GM12878 (cell line): Measurements from ENCODE around the gene INIP. TPM values are rescaled to one million over a fixed set of nuclear protein-coding genes. Genes with fewer than 3 reads are reported as not detected.
A peak's percentile ranks its signal among the peaks of the same experiment; 100 is the strongest.

Experiments
- ATAC-seq: fragments of 200-7000 bp; cut with Tn5 transposase; 3 replicates; pipeline ENCODE4 v1.9.1; 2020; ENCODE audit warnings: mild to moderate bottlenecking, moderate library complexity
- BruUV-seq: library from RNA; stranded (reverse); fragments of 400-500 nt; replicated peaks from 2 replicates; lab custom pipeline; 2021; lab: Mats Ljungman, UMichigan
- CTCF ChIA-PET: fragments of 300-600 bp; sonication (Branson Sonifier 250); formaldehyde crosslinking; extraction: SDS; loops from one replicate; lab custom pipeline; 2021; ENCODE audit warnings: inconsistent platforms; lab: Yijun Ruan, JAX
- POLR2A ChIA-PET: fragments of 350-600 bp; formaldehyde crosslinking; extraction: SDS; loops from one replicate; lab custom pipeline; 2021; ENCODE audit warnings: inconsistent platforms; lab: Charles Lee
- RAD21 ChIA-PET: fragments of 300-600 bp; sonication (Branson Sonifier 250); formaldehyde crosslinking; loops from one replicate; lab custom pipeline; 2023; ENCODE audit warnings: antibody characterized with exemption; ENCODE audit not compliant: unreplicated experiment; lab: Charles Lee
- SMC1A ChIA-PET: fragments of 300-600 bp; sonication (Branson Sonifier 250); formaldehyde crosslinking; loops from one replicate; lab custom pipeline; 2023; ENCODE audit not compliant: unreplicated experiment, uncharacterized antibody; lab: Charles Lee
- DNase-seq: peaks from one replicate; pipeline ENCODE4 v3.0.0-alpha.2; 2011; ENCODE audit warnings: low read depth, low spot score
- FAIRE-seq: peaks from 3 replicates; lab custom pipeline; 2011; peaks lifted over from hg19 to GRCh38; lab: Jason Lieb, UNC
- H2AFZ ChIP-seq: 2 replicates; pipeline ENCODE4 v1.6.0; 2011; ENCODE audit warnings: low read depth, low read length, control low read depth; ENCODE audit not compliant: control insufficient read depth
- H3K27ac ChIP-seq: 2 replicates; pipeline ENCODE4 v1.5.1; 2011; ENCODE audit warnings: control low read depth; ENCODE audit not compliant: control insufficient read depth, insufficient read depth
- H3K27me3 ChIP-seq, 2 experiments: replicated peaks in 1 of 2; 2 replicates each; pipeline versions ENCODE4 v1.6.0 to v1.6.1; 2011; ENCODE audit warnings: low read length in 1 of 2; ENCODE audit not compliant: control insufficient read depth in 2 of 2, insufficient read depth in 2 of 2
- H3K36me3 ChIP-seq, 2 experiments: 2 replicates each; pipeline ENCODE4 v1.5.1; 2011; ENCODE audit warnings: low read length in 1 of 2; ENCODE audit not compliant: control insufficient read depth in 2 of 2, insufficient read depth in 2 of 2
- H3K4me1 ChIP-seq: 2 replicates; pipeline ENCODE4 v1.6.1; 2011; ENCODE audit warnings: mild to moderate bottlenecking, low read length, moderate library complexity, mixed read lengths; ENCODE audit not compliant: control insufficient read depth, insufficient read depth
- H3K4me2 ChIP-seq: 2 replicates; pipeline ENCODE4 v1.6.0; 2011; ENCODE audit warnings: control low read depth; ENCODE audit not compliant: control insufficient read depth, insufficient read depth
- H3K4me3 ChIP-seq: fragments of 200-600 bp; sonication (generic); 2 replicates; pipeline ENCODE4 v1.5.1; 2016
- H3K79me2 ChIP-seq: 2 replicates; pipeline ENCODE4 v1.6.0; 2011; ENCODE audit warnings: low read length; ENCODE audit not compliant: control insufficient read depth, insufficient read depth
- H3K9ac ChIP-seq: 2 replicates; pipeline ENCODE4 v1.8.0; 2011; ENCODE audit warnings: low read length, control low read depth, mixed read lengths; ENCODE audit not compliant: control insufficient read depth, insufficient read depth
- H3K9me3 ChIP-seq: replicated peaks from 3 replicates; pipeline ENCODE4 v1.5.1; 2011; ENCODE audit warnings: mild to moderate bottlenecking, low read length; ENCODE audit not compliant: control insufficient read depth, insufficient read depth
- H4K20me1 ChIP-seq: 2 replicates; pipeline ENCODE4 v1.6.0; 2011; ENCODE audit not compliant: control insufficient read depth, insufficient read depth
- BACH1 ChIP-seq: fragments of 450-650 bp; IDR thresholded peaks from 2 replicates; pipeline ENCODE4 v1.6.1; 2017; ENCODE audit warnings: mild to moderate bottlenecking, borderline replicate concordance
- BHLHE40 ChIP-seq, 2 experiments: fragments of 450-650 bp in 1 of 2; IDR thresholded peaks; 2 replicates each; pipeline ENCODE4 v1.6.1; 2011 to 2017; ENCODE audit warnings: low read depth in 2 of 2, borderline replicate concordance in 1 of 2, improper control_type of control experiment in 1 of 2, low read length in 1 of 2, mild to moderate bottlenecking in 1 of 2
- CEBPB ChIP-seq, 2 experiments: fragments of 150-350 bp in 1 of 2; IDR thresholded peaks; 2 replicates each; pipeline ENCODE4 v1.6.1; 2012 to 2014; ENCODE audit warnings: low read depth in 2 of 2, low read length in 2 of 2, borderline replicate concordance in 1 of 2, inconsistent platforms in 1 of 2
- EP300 ChIP-seq, 2 experiments: fragments of 150-350 bp in 1 of 2; IDR thresholded peaks; 2 replicates each; pipeline ENCODE4 v1.6.1; 2011 to 2012; ENCODE audit warnings: low read depth in 2 of 2, low read length in 2 of 2, borderline replicate concordance in 1 of 2, improper control_type of control experiment in 1 of 2, inconsistent platforms in 1 of 2; ENCODE audit not compliant: control insufficient read depth in 1 of 2
- FOXK2 ChIP-seq: fragments of 450-650 bp; IDR thresholded peaks from 2 replicates; pipeline ENCODE4 v1.6.1; 2017; ENCODE audit warnings: mild to moderate bottlenecking, moderate library complexity
- IKZF1 ChIP-seq: fragments of 450-650 bp; conservative IDR thresholded peaks from 2 replicates; pipeline ENCODE4 v1.6.1; 2017; ENCODE audit warnings: antibody characterized with exemption, mild to moderate bottlenecking
- KAT2A ChIP-seq: conservative IDR thresholded peaks from 2 replicates; pipeline ENCODE4 v1.6.1; 2011; ENCODE audit warnings: low read depth, low read length; ENCODE audit not compliant: control insufficient read depth
- MXI1 ChIP-seq: fragments of 150-350 bp; IDR thresholded peaks from 2 replicates; pipeline ENCODE4 v1.6.1; 2011; ENCODE audit warnings: low read depth, mild to moderate bottlenecking, inconsistent platforms, low read length, improper control_type of control experiment
- MYB ChIP-seq: fragments of 150-350 bp; IDR thresholded peaks from 2 replicates; pipeline ENCODE4 v1.6.1; 2014; ENCODE audit warnings: mild to moderate bottlenecking, low read depth, low read length, borderline replicate concordance
- PAX8 ChIP-seq: fragments of 450-650 bp; IDR thresholded peaks from 2 replicates; pipeline ENCODE4 v1.6.1; 2017; ENCODE audit warnings: mild to moderate bottlenecking, moderate library complexity
- POLR2A ChIP-seq: IDR thresholded peaks from 2 replicates; pipeline ENCODE4 v1.6.1; 2011; ENCODE audit warnings: low read depth, mild to moderate bottlenecking, low read length
- RELA ChIP-seq: fragments of 450-650 bp; IDR thresholded peaks from 2 replicates; pipeline ENCODE4 v1.8.0; 2014; ENCODE audit warnings: borderline replicate concordance; ENCODE audit not compliant: partially characterized antibody
- RUNX3 ChIP-seq: IDR thresholded peaks from 2 replicates; pipeline ENCODE4 v1.6.1; 2012; ENCODE audit warnings: low read length, inconsistent platforms
- SMARCA5 ChIP-seq: fragments of 450-650 bp; IDR thresholded peaks from 2 replicates; pipeline ENCODE4 v1.6.1; 2017; ENCODE audit warnings: mild to moderate bottlenecking
- SPI1 ChIP-seq: IDR thresholded peaks from 2 replicates; pipeline ENCODE4 v1.6.1; 2011; ENCODE audit warnings: low read depth, mild to moderate bottlenecking, low read length, moderate library complexity, borderline replicate concordance; ENCODE audit not compliant: insufficient read depth
- SREBF1 ChIP-seq: IDR thresholded peaks from 2 replicates; pipeline ENCODE4 v1.6.1; 2012; ENCODE audit warnings: mild to moderate bottlenecking, low read length
- SRF ChIP-seq, 2 experiments: IDR thresholded peaks; 2 replicates each; pipeline ENCODE4 v1.6.1; 2011; ENCODE audit warnings: low read depth in 2 of 2, low read length in 2 of 2, mild to moderate bottlenecking in 1 of 2, moderate library complexity in 1 of 2
- TCF12 ChIP-seq: IDR thresholded peaks from 2 replicates; pipeline ENCODE4 v1.6.1; 2011; ENCODE audit warnings: low read depth, mild to moderate bottlenecking, low read length
- ZNF217 ChIP-seq: fragments of 450-650 bp; IDR thresholded peaks from 2 replicates; pipeline ENCODE4 v1.6.1; 2017; ENCODE audit warnings: antibody characterized with exemption, mild to moderate bottlenecking
- WGBS: methylation state at CpG from one replicate; pipeline ENCODE4 v1.1.6; 2016; ENCODE audit warnings: low lambda C conversion rate; ENCODE audit not compliant: insufficient replicate concordance, insufficient coverage; ENCODE audit errors: missing lambda C conversion rate; 5-methylcytosine and 5-hydroxymethylcytosine counted together
- in situ Hi-C: fragments of 300-500 bp; cut with MboI; formaldehyde crosslinking; loops from 9 replicates; pipeline ENCODE4 v1.14.3; 2018; ENCODE audit warnings: mixed read lengths
- intact Hi-C: fragments of 100-400 bp; cut with micrococcal nuclease; formaldehyde crosslinking; loops from one replicate; pipeline ENCODE4 v1.14.2; 2022; ENCODE audit not compliant: unreplicated experiment
- polyA plus RNA-seq, 11 experiments: library from polyadenylated mRNA; depleted of rRNA in 4 of 11; unstranded in 6 of 11; stranded (reverse) in 5 of 11; fragments of >200 nt; fragmentation: Nextera tagmentation in 4 of 11; fragmentation: Illumina TruSeq in 1 of 11; extraction: Ambion mirVana in 4 of 11; extraction: Trizol in 1 of 11; gene quantifications; 1 replicate in 1 of 11; 2 replicates in 10 of 11; pipeline versions ENCODE4 v1.2.1 to v1.2.3, GENCODE V29; 2011 to 2016; ENCODE audit warnings: inconsistent platforms in 2 of 11, missing spikeins in 2 of 11, low read depth in 1 of 11
- total RNA-seq, 4 experiments: library from RNA; depleted of rRNA in 3 of 4; stranded (reverse); fragments of >200 nt in 3 of 4; fragmentation: Illumina TruSeq in 1 of 4; extraction: Trizol in 1 of 4; gene quantifications; 2 replicates each; pipeline versions ENCODE4 v1.2.1 to v1.2.3, GENCODE V29; 2013 to 2021
- TF ChIP-seq, protein P1 (sequence below): fragments of 450-650 bp; formaldehyde crosslinking; IDR thresholded peaks from 2 replicates; pipeline ENCODE4 v1.4.0; 2020; ENCODE audit warnings: mild to moderate bottlenecking, moderate library complexity

The INIP gene
- total and polyA plus RNA-seq, 10 of the 15 experiments (the other 5 are each of a cell fraction or from before 2014, with no cell fraction given), result 18.9 to 66.5 (median 37.7) TPM

- TF ChIP-seq ZNF217, result peak; percentile 5; the same call in 1 of the 2 replicates
- peak in 1 of 2 experiments; percentile 15; a peak in 1 of 4 replicates for TF ChIP-seq BHLHE40 (IDR thresholded peaks at IDR 0.05; ENCODE audit: borderline replicate concordance in 1 of 2, low read depth in 2 of 2, low read length in 1 of 2)
- TF ChIP-seq SMARCA5, result 0 out of 2 replicates have a peak, but pooled peaks have one; percentile 7
- TF ChIP-seq, all 136 proteins: peak for 11
Measured at GRCh38 chr9:112751056-112751795, 33.3 kb upstream of the INIP start (continued).

DNA sequence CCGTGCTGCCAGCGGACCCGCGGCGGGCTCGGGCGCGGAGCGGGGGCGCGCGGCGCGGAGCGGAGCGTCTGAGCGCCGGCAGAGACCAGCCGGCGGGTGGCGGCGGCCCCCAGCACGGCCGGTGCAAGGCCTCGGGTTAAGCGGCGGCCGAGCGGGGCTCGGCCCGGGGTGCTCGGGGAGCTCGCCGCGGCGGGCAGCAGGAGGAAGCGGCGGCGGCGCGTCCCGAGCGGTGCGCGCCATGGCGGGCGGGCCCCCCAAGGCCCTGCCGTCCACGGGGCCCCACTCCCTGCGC is 32.8 kb upstream of the INIP start:
- H3K36me3 ChIP-seq, result no peaks in the 10 kb centered on the region
- DNase-seq (no peak), ATAC-seq (peak; percentile 58), FAIRE-seq (no peak)
- intact Hi-C loops (no loop called here), in situ Hi-C loops (no loop called here)
- CTCF ChIA-PET, result no interaction called here
- H4K20me1 ChIP-seq, result peaks cover 5% of the 10 kb centered on the region
- H3K4me3 ChIP-seq, result peak overlapping the region; percentile 70
- POLR2A ChIA-PET, result no interaction called here
- WGBS, result 1% methylated on average over 14 of the region's 50 CpGs
- peaks cover 26% of the 10 kb centered on the region for H3K4me1 ChIP-seq
- no peaks in the 10 kb centered on the region for H3K79me2 ChIP-seq
- no peaks in the 10 kb centered on the region for H3K9me3 ChIP-seq
- SMC1A ChIA-PET, result interaction anchor here (1.0 kb wide), 1 partner anchor 69 kb away, joined by 3 read pairs; no protein-coding TSS in a partner anchor
- BruUV-seq, result no TSS peak
- peak overlapping the region; percentile 58; the same call in 1 of the 2 replicates for H3K9ac ChIP-seq
- H3K27me3 ChIP-seq, result peaks cover 0 to 2% of the 10 kb centered on the region in 2 experiments; a peak in 1 of 4 replicates
- H3K27ac ChIP-seq, result 0 out of 2 replicates have a peak overlapping the region, but pooled peaks have one; percentile 3
- peak overlapping the region; percentile 99 for H3K4me2 ChIP-seq
- H2AFZ ChIP-seq, result peak overlapping the region; percentile 84
- RAD21 ChIA-PET, result interaction anchor here (1.0 kb wide), 1 partner anchor 371 kb away, joined by 3 read pairs; the partner anchor contains the start of gene HSDL2
- TF ChIP-seq MXI1 (no peak), POLR2A (peak; percentile 54; the same call in 1 of the 2 replicates), SMARCA5 (peak; percentile 42; the same call in 1 of the 2 replicates), KAT2A (no peak), SRF (IDR thresholded peaks at IDR 0.05; ENCODE audit: low read depth in 2 of 2, low read length in 2 of 2) (no peak), BACH1 (0 out of 2 replicates have a peak, but pooled peaks have one; percentile 11), FOXK2 (no peak), CEBPB (IDR thresholded peaks at IDR 0.05; ENCODE audit: borderline replicate concordance in 1 of 2, low read depth in 2 of 2, low read length in 2 of 2) (no peak), RUNX3 (no peak), EP300 (IDR thresholded peaks at IDR 0.05; ENCODE audit: borderline replicate concordance in 1 of 2, control insufficient read depth in 1 of 2, low read depth in 2 of 2, low read length in 2 of 2) (no peak), MYB (no peak), TCF12 (no peak), SPI1 (no peak), RELA (no peak), PAX8 (no peak), IKZF1 (peak; percentile 59; the same call in 1 of the 2 replicates), SREBF1 (no peak)
- TF ChIP-seq, protein P1, sequence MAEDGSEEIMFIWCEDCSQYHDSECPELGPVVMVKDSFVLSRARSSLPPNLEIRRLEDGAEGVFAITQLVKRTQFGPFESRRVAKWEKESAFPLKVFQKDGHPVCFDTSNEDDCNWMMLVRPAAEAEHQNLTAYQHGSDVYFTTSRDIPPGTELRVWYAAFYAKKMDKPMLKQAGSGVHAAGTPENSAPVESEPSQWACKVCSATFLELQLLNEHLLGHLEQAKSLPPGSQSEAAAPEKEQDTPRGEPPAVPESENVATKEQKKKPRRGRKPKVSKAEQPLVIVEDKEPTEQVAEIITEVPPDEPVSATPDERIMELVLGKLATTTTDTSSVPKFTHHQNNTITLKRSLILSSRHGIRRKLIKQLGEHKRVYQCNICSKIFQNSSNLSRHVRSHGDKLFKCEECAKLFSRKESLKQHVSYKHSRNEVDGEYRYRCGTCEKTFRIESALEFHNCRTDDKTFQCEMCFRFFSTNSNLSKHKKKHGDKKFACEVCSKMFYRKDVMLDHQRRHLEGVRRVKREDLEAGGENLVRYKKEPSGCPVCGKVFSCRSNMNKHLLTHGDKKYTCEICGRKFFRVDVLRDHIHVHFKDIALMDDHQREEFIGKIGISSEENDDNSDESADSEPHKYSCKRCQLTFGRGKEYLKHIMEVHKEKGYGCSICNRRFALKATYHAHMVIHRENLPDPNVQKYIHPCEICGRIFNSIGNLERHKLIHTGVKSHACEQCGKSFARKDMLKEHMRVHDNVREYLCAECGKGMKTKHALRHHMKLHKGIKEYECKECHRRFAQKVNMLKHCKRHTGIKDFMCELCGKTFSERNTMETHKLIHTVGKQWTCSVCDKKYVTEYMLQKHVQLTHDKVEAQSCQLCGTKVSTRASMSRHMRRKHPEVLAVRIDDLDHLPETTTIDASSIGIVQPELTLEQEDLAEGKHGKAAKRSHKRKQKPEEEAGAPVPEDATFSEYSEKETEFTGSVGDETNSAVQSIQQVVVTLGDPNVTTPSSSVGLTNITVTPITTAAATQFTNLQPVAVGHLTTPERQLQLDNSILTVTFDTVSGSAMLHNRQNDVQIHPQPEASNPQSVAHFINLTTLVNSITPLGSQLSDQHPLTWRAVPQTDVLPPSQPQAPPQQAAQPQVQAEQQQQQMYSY (CRISPR knock-in tag), result no peak
